Ecto neural progenitor cell (in vitro differentiated cells): ENCODE results near the gene FRMD8.

ENCODE experiments used
- DNase-seq: peaks from one replicate; pipeline ENCODE4 v3.0.0-alpha.2; 2018; ENCODE audit warnings: low spot score

The FRMD8 gene

GRCh38 chr11:65386307-65387140 is at the start of gene FRMD8:
Gene FRMD8 (plus strand): TSS chr11:65386637. CDS start chr11:65387037, 400 bp downstream.
- peak; percentile 90 for DNase-seq

GRCh38 chr11:65338676-65339075 is 47.8 kb upstream of the FRMD8 start:
- DNase-seq, result no peak

- DNase-seq, result no peak
Observed at GRCh38 chr11:65340226-65340625, 46.2 kb upstream of the FRMD8 start.

- DNase-seq, result no peak
Observed at GRCh38 chr11:65341856-65342255, 44.6 kb upstream of the FRMD8 start.

- DNase-seq, result no peak
Observed at GRCh38 chr11:65351511-65351910, 34.9 kb upstream of the FRMD8 start.

- no peak for DNase-seq
Observed at GRCh38 chr11:65352783-65353182, 33.7 kb upstream of the FRMD8 start.

GRCh38 chr11:65353376-65353775 is 33.1 kb upstream of the FRMD8 start:
- no peak for DNase-seq

- DNase-seq, result no peak
Observed at GRCh38 chr11:65353900-65354264, 32.6 kb upstream of the FRMD8 start.

GRCh38 chr11:65354265-65355012 is 32.0 kb upstream of the FRMD8 start, which contains the start of gene TIGD3:
Gene TIGD3 (plus strand): TSS chr11:65354751. CDS start chr11:65355809, 1,058 bp downstream.
- peak; percentile 98 for DNase-seq

GRCh38 chr11:65355013-65355775 is 31.2 kb upstream of the FRMD8 start:
- DNase-seq, result peak; percentile 65

GRCh38 chr11:65355776-65356393 is 30.6 kb upstream of the FRMD8 start:
- DNase-seq, result no peak

- DNase-seq, result no peak
Observed at GRCh38 chr11:65356394-65356972, 30.0 kb upstream of the FRMD8 start.

- DNase-seq, result no peak
Observed at GRCh38 chr11:65357856-65358356, 28.5 kb upstream of the FRMD8 start.

- DNase-seq, result no peak
Observed at GRCh38 chr11:65362320-65362931, 24.0 kb upstream of the FRMD8 start.

- no peak for DNase-seq
Observed at GRCh38 chr11:65362966-65363365, 23.5 kb upstream of the FRMD8 start.

- DNase-seq, result no peak
Observed at GRCh38 chr11:65363770-65364169, 22.7 kb upstream of the FRMD8 start.

- DNase-seq, result no peak
Observed at GRCh38 chr11:65366340-65366773, 20.1 kb upstream of the FRMD8 start.

- no peak for DNase-seq
Observed at GRCh38 chr11:65370659-65371049, 15.8 kb upstream of the FRMD8 start.

- DNase-seq, result no peak
Observed at GRCh38 chr11:65373839-65374580, 12.4 kb upstream of the FRMD8 start.

GRCh38 chr11:65375012-65375411 is 11.4 kb upstream of the FRMD8 start:
- DNase-seq, result no peak
